H1 (cell line): ENCODE measurements around the gene LIPG. TPM values are rescaled to one million over a fixed set of nuclear protein-coding genes. Genes with fewer than 3 reads are reported as not detected.
"Not testable (repeated sequence)": the region's sequence is repeated elsewhere in the genome, so short reads cannot be mapped to it uniquely, and the experiment has no call there.

Experiments
- CTCF ChIA-PET: fragments of 300-600 bp; sonication (Branson Sonifier 250); formaldehyde crosslinking; loops from one replicate; lab custom pipeline; 2021; ENCODE audit not compliant: partially characterized antibody; lab: Charles Lee
- POLR2A ChIA-PET: fragments of 300-600 bp; sonication (Branson Sonifier 250); formaldehyde crosslinking; loops from one replicate; lab custom pipeline; 2021; ENCODE audit warnings: inconsistent platforms; ENCODE audit not compliant: partially characterized antibody; lab: Charles Lee
- DNase-seq, 2 experiments: peaks; one replicate each; pipeline versions ENCODE4 v3.0.0 to v3.0.0-alpha.2; 2010 to 2022; ENCODE audit warnings: low spot score in 2 of 2, low read depth in 1 of 2, mixed read lengths in 1 of 2
- FAIRE-seq: peaks from 2 replicates; lab custom pipeline; 2011; peaks lifted over from hg19 to GRCh38; lab: Jason Lieb, UNC
- H2AFZ ChIP-seq: 2 replicates; pipeline ENCODE4 v1.8.1; 2012; ENCODE audit warnings: low read length, inconsistent platforms
- H2AK5ac ChIP-seq: 2 replicates; pipeline ENCODE4 v1.6.1; 2013; ENCODE audit warnings: low read depth, low read length
- H2BK120ac ChIP-seq: replicated peaks from 2 replicates; pipeline ENCODE3; 2013; ENCODE audit warnings: low read depth, low read length, inconsistent platforms
- H2BK12ac ChIP-seq: 2 replicates; pipeline ENCODE4 v1.6.1; 2013; ENCODE audit warnings: low read depth, low read length
- H2BK15ac ChIP-seq: 2 replicates; pipeline ENCODE4 v1.6.1; 2013; ENCODE audit warnings: low read length
- H2BK20ac ChIP-seq: 2 replicates; pipeline ENCODE4 v1.6.1; 2013; ENCODE audit warnings: low read length
- H2BK5ac ChIP-seq: 2 replicates; pipeline ENCODE4 v1.6.1; 2013; ENCODE audit warnings: low read depth, low read length
- H3K14ac ChIP-seq: 2 replicates; pipeline ENCODE4 v1.6.1; 2013; ENCODE audit warnings: inconsistent platforms; ENCODE audit not compliant: insufficient read length
- H3K18ac ChIP-seq: 2 replicates; pipeline ENCODE4 v1.6.1; 2013; ENCODE audit warnings: low read length; ENCODE audit errors: extremely low read depth
- H3K23ac ChIP-seq: 2 replicates; pipeline ENCODE4 v1.6.1; 2013; ENCODE audit warnings: inconsistent platforms; ENCODE audit not compliant: insufficient read length
- H3K23me2 ChIP-seq: 2 replicates; pipeline ENCODE4 v1.6.1; 2013; ENCODE audit warnings: low read depth, low read length
- H3K27ac ChIP-seq: 2 replicates; pipeline ENCODE4 v1.6.1; 2011; ENCODE audit warnings: low read depth, low read length, inconsistent platforms
- H3K27me3 ChIP-seq, 4 experiments: replicated peaks in 1 of 4; 1 replicate in 1 of 4; 2 replicates in 3 of 4; pipeline versions ENCODE4 v1.6.1 to v1.8.1; 2011 to 2013; ENCODE audit warnings: low read length in 3 of 4, mild to moderate bottlenecking in 3 of 4, inconsistent platforms in 2 of 4, mixed read lengths in 2 of 4, moderate library complexity in 1 of 4; ENCODE audit not compliant: control insufficient read depth in 3 of 4, insufficient read depth in 3 of 4; ENCODE audit errors: extremely low read depth in 1 of 4
- H3K36me3 ChIP-seq, 4 experiments: 2 replicates each; pipeline versions ENCODE4 v1.6.1 to v1.8.1; 2011 to 2013; ENCODE audit warnings: mild to moderate bottlenecking in 4 of 4, low read length in 3 of 4, moderate library complexity in 2 of 4, control low read depth in 1 of 4, inconsistent platforms in 1 of 4; ENCODE audit not compliant: insufficient read depth in 4 of 4, control insufficient read depth in 2 of 4
- H3K4ac ChIP-seq: replicated peaks from 2 replicates; pipeline ENCODE3; 2013; ENCODE audit warnings: low read length, low read depth, mixed read lengths, inconsistent platforms; ENCODE audit not compliant: insufficient read length
- H3K4me1 ChIP-seq, 4 experiments: replicated peaks in 1 of 4; 1 replicate in 1 of 4; 2 replicates in 3 of 4; pipeline versions ENCODE4 v1.6.1 to v1.8.1; 2011 to 2013; ENCODE audit warnings: low read length in 3 of 4, inconsistent platforms in 2 of 4, mixed read lengths in 1 of 4; ENCODE audit not compliant: insufficient read depth in 4 of 4, control insufficient read depth in 3 of 4
- H3K4me2 ChIP-seq, 2 experiments: 2 replicates each; pipeline versions ENCODE4 v1.6.1 to v1.8.1; 2011 to 2013; ENCODE audit warnings: low read depth in 2 of 2, low read length in 2 of 2, control low read depth in 1 of 2, inconsistent platforms in 1 of 2, mild to moderate bottlenecking in 1 of 2; ENCODE audit not compliant: insufficient read depth in 1 of 2
- H3K4me3 ChIP-seq, 4 experiments: fragments of 200-600, 300-600 bp in 1 of 4; sonication (generic), shearing (Covaris generic), sonication (Bioruptor Twin) in 1 of 4; 2 replicates each; pipeline versions ENCODE4 v1.5.1 to v1.8.1; 2011 to 2016; ENCODE audit warnings: low read length in 4 of 4, low read depth in 3 of 4, control low read depth in 2 of 4, inconsistent platforms in 2 of 4, mild to moderate bottlenecking in 2 of 4, mixed read lengths in 1 of 4, moderate library complexity in 1 of 4; ENCODE audit not compliant: insufficient read depth in 2 of 4; ENCODE audit errors: extremely low read depth in 1 of 4
- H3K56ac ChIP-seq: replicated peaks from 2 replicates; pipeline ENCODE3; 2013; ENCODE audit warnings: low read depth, mild to moderate bottlenecking, mixed read lengths, low read length, inconsistent platforms; ENCODE audit not compliant: insufficient read length
- H3K79me1 ChIP-seq: 2 replicates; pipeline ENCODE4 v1.6.1; 2013; ENCODE audit warnings: low read depth, low read length, control low read depth
- H3K79me2 ChIP-seq, 2 experiments: 2 replicates each; pipeline versions ENCODE4 v1.6.1 to v1.8.1; 2012 to 2013; ENCODE audit warnings: low read length in 2 of 2, mild to moderate bottlenecking in 2 of 2, inconsistent platforms in 1 of 2; ENCODE audit not compliant: insufficient read depth in 2 of 2, control insufficient read depth in 1 of 2
- H3K9ac ChIP-seq, 4 experiments: replicated peaks in 1 of 4; 1 replicate in 1 of 4; 2 replicates in 3 of 4; pipeline versions ENCODE4 v1.6.1 to v1.8.1; 2011 to 2013; ENCODE audit warnings: low read depth in 3 of 4, low read length in 3 of 4, control low read depth in 2 of 4, mild to moderate bottlenecking in 2 of 4, moderate library complexity in 2 of 4, inconsistent platforms in 1 of 4; ENCODE audit errors: extremely low read depth in 1 of 4
- H3K9me3 ChIP-seq, 2 experiments: 2 replicates each; pipeline versions ENCODE4 v1.6.1 to v1.8.1; 2012 to 2013; ENCODE audit warnings: mild to moderate bottlenecking in 2 of 2, moderate library complexity in 2 of 2, control low read depth in 1 of 2, inconsistent platforms in 1 of 2, low read depth in 1 of 2, low read length in 1 of 2, mixed read lengths in 1 of 2; ENCODE audit not compliant: insufficient read depth in 2 of 2
- H4K20me1 ChIP-seq, 2 experiments: replicated peaks in 1 of 2; 2 replicates each; pipeline versions ENCODE3 to v1.8.1; 2011 to 2013; ENCODE audit warnings: inconsistent platforms in 2 of 2, low read length in 2 of 2, mild to moderate bottlenecking in 1 of 2; ENCODE audit not compliant: insufficient read depth in 2 of 2, control insufficient read depth in 1 of 2
- H4K5ac ChIP-seq: 2 replicates; pipeline ENCODE4 v1.6.1; 2013; ENCODE audit warnings: low read length, low read depth, mixed read lengths, inconsistent platforms; ENCODE audit not compliant: insufficient read length
- H4K8ac ChIP-seq: 2 replicates; pipeline ENCODE4 v1.8.0; 2013; ENCODE audit warnings: mild to moderate bottlenecking, moderate library complexity, low read length, inconsistent platforms; ENCODE audit not compliant: insufficient read depth; ENCODE audit errors: extremely low read depth
- H4K91ac ChIP-seq: replicated peaks from 2 replicates; pipeline ENCODE3; 2013; ENCODE audit warnings: low read length, mixed read lengths, inconsistent platforms; ENCODE audit not compliant: insufficient read length
- WGBS, 2 experiments: shearing (Covaris generic) in 1 of 2; methylation state at CpG; one replicate each; pipeline versions ENCODE4 v1.1.6 to v1.1.7; 2013 to 2015; ENCODE audit warnings: low lambda C conversion rate in 2 of 2, mixed read lengths in 2 of 2, inconsistent platforms in 1 of 2, low coverage in 1 of 2, missing lambda C conversion rate in 1 of 2; ENCODE audit not compliant: insufficient replicate concordance in 2 of 2, insufficient coverage in 1 of 2, insufficient read length in 1 of 2; ENCODE audit errors: extremely low coverage in 1 of 2, missing lambda C conversion rate in 1 of 2; 5-methylcytosine and 5-hydroxymethylcytosine counted together
- polyA plus RNA-seq, 7 experiments: library from polyadenylated mRNA; depleted of rRNA in 3 of 7; stranded (reverse) in 5 of 7; unstranded in 2 of 7; fragments of >200 nt in 5 of 7; fragments of 200-250 nt in 2 of 7; gene quantifications; 1 replicate in 5 of 7; 2 replicates in 1 of 7; 4 replicates in 1 of 7; pipeline versions ENCODE4 v1.2.1 to v1.2.3, GENCODE V29; 2011 to 2013; ENCODE audit warnings: missing spikeins in 2 of 7, mixed read lengths in 2 of 7
- total RNA-seq: library from RNA; stranded (reverse); fragmentation: NEBNext Ultra II Directional; extraction: Animal tissue kit (Norgen Biotek cat#: 25700); gene quantifications from 2 replicates; pipeline ENCODE4 v1.2.1, GENCODE V29; 2021

LIPG gene
- total and polyA plus RNA-seq, 2 of the 8 experiments (the other 6 are each of a cell fraction or from before 2014, with no cell fraction given): 9.2 to 9.8 TPM

GRCh38 chr18:49512876-49513275, 49.0 kb upstream of the LIPG start:
- H3K23me2 ChIP-seq, DNase-seq, H2BK15ac ChIP-seq, H3K9ac ChIP-seq, H3K27me3 ChIP-seq, H3K14ac ChIP-seq, H3K4me2 ChIP-seq, H4K8ac ChIP-seq, H3K4ac ChIP-seq, H4K20me1 ChIP-seq, H2AK5ac ChIP-seq, H3K36me3 ChIP-seq, H3K27ac ChIP-seq, H3K4me3 ChIP-seq, H2BK12ac ChIP-seq, POLR2A ChIA-PET, H2AFZ ChIP-seq, H3K56ac ChIP-seq, H3K9me3 ChIP-seq, H3K79me1 ChIP-seq, FAIRE-seq, H2BK120ac ChIP-seq, H4K5ac ChIP-seq, H3K79me2 ChIP-seq, H3K18ac ChIP-seq, H2BK20ac ChIP-seq, H2BK5ac ChIP-seq, H3K23ac ChIP-seq, H4K91ac ChIP-seq, H3K4me1 ChIP-seq: not testable (repeated sequence)
- CTCF ChIA-PET: interaction anchor here (0.6 to 5.8 kb wide), 6 partner anchors 129 to 725 kb away, joined by 3 to 45 read pairs (median 4); no protein-coding TSS in a partner anchor
- WGBS, 2 experiments: 90% methylated on average over 8 of the region's 8 CpGs; no CpG with 5 or more reads in 1 of the 2 experiments
